ENCODE data around the gene ATF7.

ATF7 gene

GRCh38 chr12:53516758-53517455 lies 109.3 kb downstream of the ATF7 start:
- no peak for DNase-seq

GRCh38 chr12:53515291-53515680 lies 110.9 kb downstream of the ATF7 start:
- DNase-seq: no peak

DNA sequence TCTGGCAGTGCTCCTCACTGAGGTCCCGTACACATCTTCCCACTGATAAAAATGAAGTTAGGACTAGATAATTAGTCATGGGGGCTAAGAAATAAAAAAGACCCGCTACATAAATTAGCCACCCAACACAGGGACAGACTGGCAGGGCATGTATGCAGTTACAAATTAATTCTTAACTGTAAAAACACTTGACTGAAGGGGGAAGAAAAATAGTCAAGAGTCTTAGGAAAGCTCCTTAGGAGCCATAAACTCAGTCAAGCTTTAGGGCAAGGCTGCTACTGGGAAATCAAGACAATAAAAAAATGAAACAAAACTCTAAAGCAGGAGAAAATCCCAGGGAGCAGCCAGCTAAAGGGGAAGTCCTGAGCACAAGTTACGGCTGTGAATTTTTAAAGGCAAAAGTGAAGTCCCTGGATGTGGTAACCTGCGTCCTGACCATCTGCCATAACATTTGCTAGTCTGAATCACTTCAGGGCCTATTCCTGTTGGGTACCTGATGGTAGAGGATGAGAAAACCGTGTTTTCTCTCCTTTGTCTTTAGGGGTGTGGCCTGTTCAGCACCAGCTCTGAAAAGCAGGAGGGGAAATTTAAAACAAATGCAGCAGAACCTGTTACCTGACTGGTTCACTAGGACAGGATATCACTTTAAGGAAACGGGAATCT lies 111.4 kb downstream of the ATF7 start:
- no peak for DNase-seq

DNA sequence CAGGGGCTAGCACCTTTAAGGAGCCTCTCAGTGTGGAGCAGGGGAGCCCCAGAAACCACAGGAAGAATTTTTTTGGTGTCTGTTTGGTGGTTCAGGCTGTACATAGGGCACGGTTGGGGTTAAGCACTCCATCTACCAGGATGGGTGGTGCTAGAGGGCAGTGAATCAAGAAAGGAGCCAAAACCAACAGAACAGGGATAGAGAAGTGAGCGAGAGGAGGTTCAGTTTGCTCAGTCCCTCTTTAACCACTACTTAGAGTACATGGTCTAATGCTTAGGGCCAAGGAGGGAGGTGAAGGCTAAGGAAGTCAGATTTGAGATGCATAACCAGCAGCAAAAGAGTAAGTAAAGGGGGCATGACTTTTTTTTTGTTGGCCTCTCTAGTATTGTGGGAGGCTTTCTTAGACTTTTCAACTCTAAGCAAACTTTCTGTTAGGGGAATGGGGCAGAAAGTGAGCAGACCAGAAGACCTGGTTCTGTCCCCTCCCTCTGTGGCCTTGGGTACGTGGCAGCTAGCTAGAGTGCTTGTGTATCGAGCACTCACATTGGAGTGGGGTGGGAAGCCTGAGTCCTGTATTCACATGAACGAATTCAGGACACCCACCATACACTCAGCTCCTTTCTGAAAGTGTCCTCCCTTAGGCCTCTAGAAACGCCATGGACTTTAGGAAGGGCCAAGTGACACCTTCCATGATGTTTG lies 112.3 kb downstream of the ATF7 start:
- no peak for DNase-seq

DNA sequence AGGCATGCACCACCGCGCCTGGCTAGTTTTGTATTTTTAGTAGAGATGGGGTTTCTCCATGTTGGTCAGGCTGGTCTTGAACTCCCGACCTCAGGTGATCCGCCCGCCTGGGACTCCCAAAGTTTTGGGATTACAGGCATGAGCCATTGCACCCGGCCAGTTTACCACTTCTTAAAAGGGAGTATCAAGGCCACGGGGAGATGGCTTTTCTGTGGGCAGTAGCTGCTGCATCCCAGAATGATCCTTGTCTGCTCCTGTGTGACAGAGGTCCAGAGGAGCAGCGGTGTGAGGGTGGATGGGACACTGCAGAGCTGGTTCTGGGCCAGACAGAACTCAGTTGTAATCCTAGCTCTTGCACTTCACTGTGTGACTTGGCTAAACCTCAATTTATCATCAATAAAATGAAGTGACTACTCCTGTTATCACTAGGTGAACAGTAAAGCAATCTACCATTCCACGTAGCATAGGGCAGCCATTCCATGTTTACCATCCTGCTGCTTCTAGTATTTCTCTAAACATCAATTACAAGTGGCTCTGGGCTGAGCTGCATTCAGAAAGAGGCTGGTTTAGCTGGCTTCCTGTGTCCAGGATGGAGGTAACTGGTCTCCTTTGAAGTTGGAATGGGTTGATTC lies 115.9 kb downstream of the ATF7 start:
- no peak for DNase-seq

- peak; percentile 90 for DNase-seq
These were observed 117.5 kb downstream of the ATF7 start for GRCh38 chr12:53508534-53509170.

DNA sequence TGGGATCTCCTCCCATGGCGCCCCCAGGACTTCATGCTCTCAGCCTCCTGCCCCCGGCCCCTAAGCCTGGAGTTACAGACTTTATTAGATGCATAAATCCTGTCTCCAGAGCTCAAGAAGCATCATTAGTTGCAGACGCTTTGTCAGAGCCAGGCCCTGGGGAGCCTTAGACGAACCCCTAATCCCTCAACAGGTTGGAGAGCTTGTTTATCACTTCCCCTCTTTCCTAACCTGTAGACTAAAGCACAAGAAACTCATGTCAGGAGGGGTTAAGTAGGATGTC lies 118.6 kb downstream of the ATF7 start:
- DNase-seq: no peak

- DNase-seq: no peak
These were observed 119.1 kb downstream of the ATF7 start, which contains the start of gene NPFF for GRCh38 chr12:53506881-53507602. TSS of gene NPFF (minus strand) at chr12:53507484. CDS start at chr12:53507474, 10 bp downstream.

GRCh38 chr12:53506450-53506785 lies 119.8 kb downstream of the ATF7 start:
- DNase-seq: no peak

- no peak for DNase-seq
These were observed 120.4 kb downstream of the ATF7 start for GRCh38 chr12:53505555-53506449.

GRCh38 chr12:53505086-53505485 lies 121.1 kb downstream of the ATF7 start:
- DNase-seq: no peak

DNA sequence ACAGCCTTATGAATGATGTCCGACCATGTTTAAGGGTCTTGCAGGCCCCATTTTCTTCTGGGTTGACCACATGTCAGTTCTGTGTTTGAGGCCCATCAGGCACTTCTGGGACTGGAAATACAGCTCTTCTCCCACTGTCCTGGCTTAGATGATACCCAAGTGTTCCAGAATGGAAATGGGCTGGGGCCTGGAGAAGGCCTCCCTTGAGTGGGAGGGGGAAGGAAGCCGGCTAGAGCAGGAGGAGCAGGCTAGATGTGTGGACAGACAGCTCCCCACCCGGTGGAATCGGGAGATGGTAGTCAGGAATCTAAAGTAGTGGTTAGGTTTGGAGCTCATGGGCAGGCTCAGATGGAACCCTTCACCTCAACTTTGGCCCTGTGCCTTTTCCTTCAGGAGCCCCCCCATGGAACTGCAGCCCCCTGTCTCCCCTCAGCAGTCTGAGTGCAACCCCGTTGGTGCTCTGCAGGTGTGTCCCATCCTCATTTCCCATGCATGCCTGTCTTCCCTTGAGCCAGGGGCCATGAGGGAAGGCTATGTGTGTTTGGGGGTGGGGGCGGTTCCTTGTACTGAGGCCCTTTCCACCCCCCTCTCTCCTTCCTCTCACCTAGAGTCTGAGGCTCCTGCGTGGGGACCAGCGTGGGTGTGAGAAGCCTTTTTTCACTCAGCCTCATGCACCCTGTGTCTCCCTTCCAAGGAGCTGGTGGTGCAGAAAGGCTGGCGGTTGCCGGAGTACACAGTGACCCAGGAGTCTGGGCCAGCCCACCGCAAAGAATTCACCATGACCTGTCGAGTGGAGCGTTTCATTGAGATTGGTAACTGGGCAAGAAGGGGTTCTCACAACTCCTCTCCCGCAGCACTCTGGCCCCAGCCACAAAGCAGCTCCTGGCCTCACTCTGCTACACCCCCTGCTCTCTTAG lies 121.9 kb downstream of the ATF7 start:
- no peak for DNase-seq

DNA sequence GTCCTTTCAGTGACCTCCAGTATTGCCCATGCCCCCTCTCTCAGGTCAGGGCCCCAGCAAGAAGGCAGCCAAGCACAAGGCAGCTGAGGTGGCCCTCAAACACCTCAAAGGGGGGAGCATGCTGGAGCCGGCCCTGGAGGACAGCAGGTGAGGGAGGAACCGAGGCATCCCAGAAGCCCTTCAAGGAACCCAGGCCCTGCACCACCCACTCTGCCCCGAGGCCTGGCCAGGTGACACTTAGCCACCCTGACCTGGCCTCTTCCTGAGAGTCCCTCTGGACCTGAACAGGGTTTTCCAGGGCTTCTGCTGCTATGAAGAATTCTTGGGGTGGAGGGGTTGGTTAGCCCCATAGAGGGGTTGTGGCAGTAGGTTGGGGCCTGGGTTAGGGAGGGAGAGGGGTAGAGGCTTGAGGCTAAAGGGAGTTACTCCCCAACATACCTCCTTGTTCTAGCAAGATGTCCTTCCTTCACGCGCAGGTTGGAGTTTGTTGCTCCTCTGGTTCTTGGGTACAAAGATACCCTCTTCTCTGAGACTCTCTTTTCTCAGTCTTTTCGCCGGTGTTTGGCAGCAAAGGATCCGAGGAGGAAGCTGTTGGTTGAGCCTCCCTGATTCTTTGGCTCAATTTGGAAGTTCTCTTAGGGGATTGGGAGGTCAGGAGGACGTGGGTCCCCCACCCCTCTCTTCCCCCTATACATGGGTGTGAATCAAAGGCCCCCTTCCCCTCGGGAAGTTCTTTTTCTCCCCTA lies 123.0 kb downstream of the ATF7 start:
- DNase-seq: no peak

GRCh38 chr12:53502331-53502730 lies 123.9 kb downstream of the ATF7 start:
- no peak for DNase-seq

DNA sequence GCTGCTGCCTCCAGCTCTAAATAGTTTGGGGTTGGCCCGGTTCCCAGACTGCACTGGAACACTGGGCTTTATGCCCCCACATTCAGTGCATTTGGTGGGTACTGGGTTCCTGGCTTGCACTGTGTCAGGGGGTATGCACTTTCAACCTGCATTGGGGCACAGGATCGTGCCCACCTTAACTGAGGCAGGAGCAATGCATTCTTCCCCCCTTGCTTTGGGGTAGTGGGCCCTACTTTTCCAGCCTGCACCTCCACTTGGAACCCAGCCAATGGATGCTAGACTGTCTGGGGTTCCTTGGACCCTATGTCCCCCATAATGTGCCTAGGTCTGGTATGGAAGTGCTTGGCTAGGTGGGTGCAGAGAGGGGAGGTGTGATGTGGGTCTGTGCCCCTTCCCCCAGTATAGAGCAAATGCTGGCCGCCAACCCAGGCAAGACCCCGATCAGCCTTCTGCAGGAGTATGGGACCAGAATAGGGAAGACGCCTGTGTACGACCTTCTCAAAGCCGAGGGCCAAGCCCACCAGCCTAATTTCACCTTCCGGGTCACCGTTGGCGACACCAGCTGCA lies 124.5 kb downstream of the ATF7 start:
- no peak for DNase-seq

GRCh38 chr12:53500776-53501614 lies 125.2 kb downstream of the ATF7 start, which contains the start of gene TARBP2:
TSS of gene TARBP2 (plus strand) at chr12:53501283. CDS start at chr12:53501409, 126 bp downstream.
- peak; percentile 99 for DNase-seq

GRCh38 chr12:53500142-53500775 lies 125.9 kb downstream of the ATF7 start:
- DNase-seq: peak; percentile 44
